Measurements from ENCODE around the gene LGALSL.

LGALSL gene

DNA sequence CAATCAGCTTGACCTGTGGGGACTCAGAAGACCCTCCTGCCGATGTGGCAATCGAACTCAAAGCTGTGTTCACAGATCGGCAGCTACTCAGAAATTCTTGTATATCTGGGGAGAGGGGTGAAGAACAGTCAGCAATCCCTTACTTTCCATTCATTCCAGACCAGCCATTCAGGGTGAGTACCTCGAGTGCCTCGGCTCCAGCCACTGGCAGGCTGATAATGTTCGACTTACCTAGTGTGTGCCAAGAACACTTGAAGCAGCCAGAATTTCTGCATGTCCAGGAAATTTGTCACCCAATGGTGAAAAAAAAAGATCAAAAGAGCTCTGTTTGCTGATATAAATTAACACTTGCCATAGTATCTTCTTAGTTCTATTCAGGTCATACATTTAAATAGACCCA, 2.3 kb downstream of the LGALSL start:
- TF ChIP-seq, protein P1, sequence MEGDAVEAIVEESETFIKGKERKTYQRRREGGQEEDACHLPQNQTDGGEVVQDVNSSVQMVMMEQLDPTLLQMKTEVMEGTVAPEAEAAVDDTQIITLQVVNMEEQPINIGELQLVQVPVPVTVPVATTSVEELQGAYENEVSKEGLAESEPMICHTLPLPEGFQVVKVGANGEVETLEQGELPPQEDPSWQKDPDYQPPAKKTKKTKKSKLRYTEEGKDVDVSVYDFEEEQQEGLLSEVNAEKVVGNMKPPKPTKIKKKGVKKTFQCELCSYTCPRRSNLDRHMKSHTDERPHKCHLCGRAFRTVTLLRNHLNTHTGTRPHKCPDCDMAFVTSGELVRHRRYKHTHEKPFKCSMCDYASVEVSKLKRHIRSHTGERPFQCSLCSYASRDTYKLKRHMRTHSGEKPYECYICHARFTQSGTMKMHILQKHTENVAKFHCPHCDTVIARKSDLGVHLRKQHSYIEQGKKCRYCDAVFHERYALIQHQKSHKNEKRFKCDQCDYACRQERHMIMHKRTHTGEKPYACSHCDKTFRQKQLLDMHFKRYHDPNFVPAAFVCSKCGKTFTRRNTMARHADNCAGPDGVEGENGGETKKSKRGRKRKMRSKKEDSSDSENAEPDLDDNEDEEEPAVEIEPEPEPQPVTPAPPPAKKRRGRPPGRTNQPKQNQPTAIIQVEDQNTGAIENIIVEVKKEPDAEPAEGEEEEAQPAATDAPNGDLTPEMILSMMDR (conservative IDR thresholded peaks at IDR 0.05): no peak
- no peak for TF ChIP-seq ZFX (IDR thresholded peaks at IDR 0.05)
- no peak overlapping the region for H3K27ac ChIP-seq

- no peak for TF ChIP-seq ZFX (IDR thresholded peaks at IDR 0.05)
- TF ChIP-seq, protein P1 (conservative IDR thresholded peaks at IDR 0.05): no peak
Measured at GRCh38 chr2:64457524-64457923, 3.6 kb downstream of the LGALSL start.

DNA sequence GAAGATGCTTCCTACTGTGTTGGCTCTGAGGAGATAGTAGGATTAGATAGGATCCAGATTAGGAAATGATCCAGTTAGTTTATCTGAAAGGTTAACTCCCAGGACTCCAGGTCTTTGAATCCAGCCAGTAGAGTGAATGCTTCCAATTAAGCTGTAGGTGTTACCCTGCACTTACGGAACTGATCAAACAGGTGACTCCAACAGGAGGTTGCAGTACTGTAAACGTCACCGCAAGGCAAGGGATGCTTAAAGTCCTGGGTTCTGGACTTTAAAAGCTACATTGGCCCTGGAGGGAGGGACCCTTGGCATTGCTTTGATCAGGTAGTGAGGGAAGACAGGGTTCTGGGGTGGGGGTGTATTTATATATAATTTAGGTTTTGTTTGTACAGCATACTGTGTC, 5.6 kb downstream of the LGALSL start:
- TF ChIP-seq, protein P1 (conservative IDR thresholded peaks at IDR 0.05): no peak
- no peak for TF ChIP-seq ZFX (IDR thresholded peaks at IDR 0.05)

More at GRCh38 chr2:64457524-64457923, 3.6 kb downstream of the LGALSL start:
- no peak overlapping the region for H3K27ac ChIP-seq

GRCh38 chr2:64460330-64460729, 6.4 kb downstream of the LGALSL start:
- no peak overlapping the region for H3K27ac ChIP-seq
- TF ChIP-seq, protein P1 (conservative IDR thresholded peaks at IDR 0.05): no peak
- no peak for TF ChIP-seq ZFX (IDR thresholded peaks at IDR 0.05)

More for the DNA sequence above, 5.6 kb downstream of the LGALSL start:
- no peak overlapping the region for H3K27ac ChIP-seq

GRCh38 chr2:64461271-64462058, 7.5 kb downstream of the LGALSL start:
- no peak overlapping the region for H3K27ac ChIP-seq
- TF ChIP-seq, protein P1 (conservative IDR thresholded peaks at IDR 0.05): no peak
- no peak for TF ChIP-seq ZFX (IDR thresholded peaks at IDR 0.05)

GRCh38 chr2:64462171-64462570, 8.2 kb downstream of the LGALSL start:
- no peak for TF ChIP-seq ZFX (IDR thresholded peaks at IDR 0.05)
- TF ChIP-seq, protein P1 (conservative IDR thresholded peaks at IDR 0.05): no peak
- H3K27ac ChIP-seq: no peak overlapping the region

DNA sequence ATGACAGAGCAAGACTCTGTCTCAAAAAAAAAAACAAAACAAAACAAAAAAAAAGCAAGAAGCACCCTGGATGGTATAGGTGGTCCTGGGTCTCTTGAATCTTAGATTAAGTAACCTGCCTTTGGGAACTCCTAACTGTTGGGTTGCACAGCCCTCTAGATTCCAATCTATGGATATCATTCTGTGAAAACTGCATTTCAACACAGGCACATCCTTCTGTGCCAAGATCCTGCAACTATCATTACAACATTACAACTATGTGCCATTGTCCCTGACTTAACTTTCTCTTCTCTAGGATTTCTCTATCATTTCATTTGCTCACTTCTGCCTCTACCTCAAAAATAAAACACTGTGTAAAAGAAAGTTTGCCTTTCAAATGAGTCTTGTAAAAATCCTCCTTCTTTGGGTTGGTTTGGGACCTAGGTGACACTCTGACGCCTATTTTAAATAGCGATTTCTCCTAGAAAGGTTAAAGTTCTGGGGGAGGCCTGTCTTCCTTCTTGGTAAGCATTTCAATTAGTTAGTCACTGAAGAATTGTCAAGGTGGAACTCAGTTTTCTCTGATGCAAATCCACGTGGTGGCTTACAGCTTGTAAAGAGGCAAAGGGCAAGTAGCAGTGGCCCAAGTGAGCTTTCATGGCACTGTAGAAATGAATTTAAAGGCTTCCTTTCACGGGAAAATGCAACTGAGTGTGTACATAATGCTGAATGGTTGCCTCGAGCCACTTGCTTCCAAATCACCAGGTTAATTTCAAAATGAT, 9.2 kb downstream of the LGALSL start:
- no peak for TF ChIP-seq ZFX (IDR thresholded peaks at IDR 0.05)
- TF ChIP-seq, protein P1 (conservative IDR thresholded peaks at IDR 0.05): no peak
- H3K27ac ChIP-seq: no peak overlapping the region

Measured in C4-2B (cell line).